ENCODE data around the gene CADPS2.

Gene CADPS2

GRCh38 chr7:122457325-122457724 is 428.9 kb downstream of the CADPS2 start:
- DNase-seq (ENCODE audit: low read depth in 2 of 2), result no peak

GRCh38 chr7:122454776-122455507 is 431.3 kb downstream of the CADPS2 start:
- DNase-seq (ENCODE audit: low read depth in 2 of 2), result no peak

DNA sequence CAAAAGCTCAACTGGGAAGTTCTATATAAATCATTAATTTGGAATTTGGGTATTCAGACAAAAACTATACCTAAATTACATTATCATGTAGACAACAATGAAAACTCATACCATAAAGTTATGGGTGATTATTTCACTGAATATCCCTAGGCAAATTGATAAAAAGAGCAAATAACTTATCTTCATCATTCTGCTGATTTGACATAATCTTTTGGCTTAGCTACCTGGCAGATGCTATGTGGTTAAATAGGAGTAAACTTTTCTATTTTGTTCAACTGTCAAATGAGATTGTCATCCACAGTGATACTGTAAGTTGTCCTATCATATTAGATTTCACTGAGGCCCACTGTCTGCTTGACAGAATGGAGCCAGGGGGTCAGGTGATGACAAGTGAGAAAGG is 432.8 kb downstream of the CADPS2 start:
- DNase-seq (ENCODE audit: low read depth in 2 of 2), result no peak

- no peak for DNase-seq (ENCODE audit: low read depth in 2 of 2)
Measured at GRCh38 chr7:122448893-122449589, 437.2 kb downstream of the CADPS2 start.

- no peak for DNase-seq (ENCODE audit: low read depth in 2 of 2)
Measured at GRCh38 chr7:122442929-122443328, 443.3 kb downstream of the CADPS2 start.

GRCh38 chr7:122438492-122438891 is 447.8 kb downstream of the CADPS2 start:
- no peak for DNase-seq (ENCODE audit: low read depth in 2 of 2)

GRCh38 chr7:122438006-122438405 is 448.3 kb downstream of the CADPS2 start:
- DNase-seq (ENCODE audit: low read depth in 2 of 2), result no peak

DNA sequence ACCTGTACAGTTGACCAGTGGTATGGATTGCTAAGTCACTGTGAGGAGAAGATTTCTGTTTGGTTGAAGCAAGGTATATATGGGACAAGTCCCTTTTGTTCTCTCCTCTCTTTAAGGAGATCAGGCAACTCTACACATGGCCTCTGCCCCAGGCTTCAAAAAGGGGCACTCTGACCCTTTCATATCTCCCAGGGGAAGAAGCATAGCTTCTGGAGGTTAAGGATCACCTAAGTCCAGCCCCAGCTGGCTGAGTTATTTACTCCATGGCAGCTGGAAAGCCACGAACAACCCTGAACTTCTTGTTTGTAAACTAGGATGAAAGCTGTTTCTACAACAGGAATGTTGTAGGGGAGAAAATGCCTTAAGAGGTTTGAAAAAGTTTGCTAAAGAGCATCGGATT is 452.5 kb downstream of the CADPS2 start:
- DNase-seq (ENCODE audit: low read depth in 2 of 2), result no peak

DNA sequence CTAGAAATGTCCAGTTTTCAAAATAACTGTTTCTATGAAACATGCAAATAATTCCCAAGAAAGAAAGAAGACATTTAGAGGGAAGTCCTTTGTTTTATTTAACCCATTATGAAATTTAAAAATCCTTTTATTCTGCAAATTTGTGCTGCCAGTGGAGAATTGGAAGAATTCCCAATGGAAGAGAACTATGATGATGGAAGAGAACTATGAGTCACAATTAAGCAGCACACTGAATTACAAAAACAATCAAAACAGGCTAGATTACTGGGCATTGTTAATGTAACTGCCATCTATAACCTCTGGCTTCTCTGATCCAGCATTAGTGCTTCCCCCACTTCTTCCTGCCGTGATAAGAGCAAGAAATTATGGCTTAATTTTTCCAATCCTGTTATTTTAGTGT is 455.6 kb downstream of the CADPS2 start:
- DNase-seq (ENCODE audit: low read depth in 2 of 2), result no peak

- DNase-seq (ENCODE audit: low read depth in 2 of 2), result no peak
Measured at GRCh38 chr7:122429926-122430325, 456.3 kb downstream of the CADPS2 start.

DNA sequence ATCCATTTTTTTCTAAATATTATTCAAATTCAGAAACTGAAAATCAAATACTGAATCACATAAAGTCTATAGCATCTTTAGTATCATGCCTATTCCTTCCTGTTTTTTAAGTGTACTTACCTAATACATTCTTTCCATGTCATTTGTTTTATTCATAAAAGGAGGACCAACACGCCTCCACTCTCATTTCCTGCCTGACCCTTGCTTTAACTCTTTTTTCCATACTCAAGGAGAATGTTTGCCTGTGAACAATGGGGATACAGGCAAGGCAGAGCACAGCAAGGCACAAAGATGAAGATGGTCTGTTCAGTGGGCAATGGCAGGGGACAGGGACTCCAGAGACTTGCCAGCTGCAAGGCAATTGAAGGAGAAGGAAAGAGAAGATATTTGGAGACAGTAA is 460.5 kb downstream of the CADPS2 start:
- DNase-seq (ENCODE audit: low read depth in 2 of 2), result no peak

DNA sequence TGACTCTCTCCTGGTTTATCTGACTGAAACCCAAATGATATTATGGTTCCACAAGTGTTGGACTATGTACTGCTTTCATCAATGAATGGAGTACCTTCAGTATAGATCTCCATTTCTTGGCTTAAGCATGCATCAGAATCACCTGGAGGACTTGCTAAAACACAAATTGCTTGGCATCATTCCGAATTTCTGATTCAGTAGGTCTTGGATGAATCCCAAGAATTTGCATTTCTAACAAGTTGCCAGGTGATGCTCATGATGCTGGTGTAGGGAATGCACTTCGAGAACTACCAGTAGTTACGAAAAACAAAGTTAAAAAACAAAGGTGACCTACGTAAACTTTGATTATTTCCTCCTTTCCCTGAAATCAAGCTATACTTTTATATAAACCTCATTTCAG is 462.7 kb downstream of the CADPS2 start:
- no peak for DNase-seq (ENCODE audit: low read depth in 2 of 2)

GRCh38 chr7:122416336-122416735 is 469.9 kb downstream of the CADPS2 start:
- DNase-seq (ENCODE audit: low read depth in 2 of 2), result no peak

DNA sequence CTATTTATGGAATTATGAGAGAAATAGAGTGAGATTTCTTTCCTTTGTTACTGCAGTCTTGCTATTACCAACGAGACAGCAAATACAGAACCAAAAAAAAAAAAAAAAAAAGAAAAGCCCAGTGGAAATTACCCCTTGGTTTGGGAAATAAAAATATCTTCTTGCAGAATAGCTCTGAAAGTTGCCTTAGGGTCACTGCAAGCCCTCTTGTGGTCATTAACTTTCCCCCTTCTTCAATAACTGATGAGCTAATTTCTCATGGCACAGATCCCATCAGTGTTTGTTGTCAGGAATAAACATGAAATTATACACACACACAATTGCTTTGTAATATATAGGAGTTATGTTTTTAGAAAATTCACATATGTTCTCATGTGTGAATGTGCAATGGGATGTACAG is 470.8 kb downstream of the CADPS2 start:
- no peak for DNase-seq (ENCODE audit: low read depth in 2 of 2)

DNA sequence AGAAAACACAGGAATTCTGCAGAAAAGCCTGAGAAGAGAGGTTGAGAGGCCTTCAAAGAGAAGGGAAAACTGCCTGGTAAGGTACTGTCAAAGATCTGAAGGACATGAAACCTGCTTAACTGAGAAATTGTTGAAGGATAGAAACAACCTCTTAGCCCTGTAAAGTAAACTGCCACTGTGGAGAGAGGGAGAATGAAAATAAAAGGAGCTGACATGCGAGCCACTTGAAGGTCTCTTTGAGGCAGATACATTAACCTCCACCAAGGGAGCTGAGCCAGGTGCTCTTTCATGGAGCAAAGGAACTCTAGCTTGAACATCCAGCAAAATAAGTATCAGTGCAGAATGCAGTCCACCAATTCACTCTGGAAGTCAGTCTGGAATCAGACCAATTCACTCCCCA is 472.9 kb downstream of the CADPS2 start:
- no peak for DNase-seq (ENCODE audit: low read depth in 2 of 2)

DNA sequence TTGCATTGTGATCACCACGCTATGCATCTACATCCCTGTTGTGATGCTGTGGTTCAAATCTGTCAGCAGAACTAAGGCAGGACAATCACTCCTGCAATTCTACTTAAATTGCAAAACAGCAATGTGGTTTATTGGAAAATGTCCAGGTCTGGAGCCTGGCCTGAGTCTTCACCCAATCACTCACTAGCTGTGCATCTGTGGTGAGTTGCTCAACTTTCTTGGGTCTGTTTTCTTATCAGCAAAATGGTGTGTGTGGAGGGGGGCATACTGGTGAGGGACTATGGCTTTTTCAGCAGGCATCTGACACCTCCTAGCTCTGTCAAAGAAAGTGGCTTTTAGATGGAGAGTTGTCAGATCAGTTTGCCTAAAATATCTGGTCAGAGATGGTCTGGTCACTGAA is 473.4 kb downstream of the CADPS2 start:
- DNase-seq (ENCODE audit: low read depth in 2 of 2), result no peak

DNA sequence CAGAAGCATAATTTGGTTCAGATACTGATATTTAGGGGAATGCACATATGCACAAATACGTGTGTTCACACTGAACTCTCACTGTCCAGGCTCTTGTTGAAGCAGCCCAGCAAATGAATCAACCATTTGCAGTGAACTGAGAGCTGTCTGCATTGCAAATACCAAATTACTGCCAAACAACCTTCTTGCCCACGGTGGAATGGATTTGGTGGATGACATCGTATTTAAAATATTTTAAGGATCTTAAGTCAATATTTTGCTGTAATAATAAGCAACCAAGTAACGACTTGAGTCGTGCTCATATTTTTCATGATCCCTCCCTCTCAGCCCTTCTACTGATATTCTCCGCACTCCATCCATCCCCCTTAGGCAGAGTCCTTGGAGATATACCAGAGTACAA is 473.8 kb downstream of the CADPS2 start:
- DNase-seq (ENCODE audit: low read depth in 2 of 2), result no peak

- DNase-seq (ENCODE audit: low read depth in 2 of 2), result no peak
Measured at GRCh38 chr7:122407195-122407594, 479.1 kb downstream of the CADPS2 start.

- DNase-seq (ENCODE audit: low read depth in 2 of 2), result no peak
Measured at GRCh38 chr7:122403113-122403512, 483.1 kb downstream of the CADPS2 start.

- DNase-seq (ENCODE audit: low read depth in 2 of 2), result no peak
Measured at GRCh38 chr7:122402235-122402634, 484.0 kb downstream of the CADPS2 start.

DNA sequence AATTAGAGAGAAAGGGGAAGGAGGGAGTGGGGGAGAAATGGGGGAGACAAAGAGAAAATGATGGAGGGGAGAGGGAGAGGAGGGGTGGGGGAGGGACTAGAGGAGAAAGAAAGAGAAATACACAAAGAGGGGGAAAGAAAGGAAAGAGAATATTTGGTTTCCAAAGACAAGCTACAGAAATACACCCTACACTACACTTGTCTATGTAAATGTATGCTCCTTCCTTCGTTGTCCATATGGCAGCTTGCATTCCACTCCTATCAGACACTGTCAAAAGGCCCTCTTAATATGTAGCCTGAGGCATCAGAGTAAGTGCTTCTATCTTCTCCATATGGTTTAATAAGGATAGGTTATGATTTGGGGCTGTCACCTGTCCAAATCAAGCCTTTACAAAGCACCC is 488.9 kb downstream of the CADPS2 start:
- no peak for DNase-seq (ENCODE audit: low read depth in 2 of 2)

DNA sequence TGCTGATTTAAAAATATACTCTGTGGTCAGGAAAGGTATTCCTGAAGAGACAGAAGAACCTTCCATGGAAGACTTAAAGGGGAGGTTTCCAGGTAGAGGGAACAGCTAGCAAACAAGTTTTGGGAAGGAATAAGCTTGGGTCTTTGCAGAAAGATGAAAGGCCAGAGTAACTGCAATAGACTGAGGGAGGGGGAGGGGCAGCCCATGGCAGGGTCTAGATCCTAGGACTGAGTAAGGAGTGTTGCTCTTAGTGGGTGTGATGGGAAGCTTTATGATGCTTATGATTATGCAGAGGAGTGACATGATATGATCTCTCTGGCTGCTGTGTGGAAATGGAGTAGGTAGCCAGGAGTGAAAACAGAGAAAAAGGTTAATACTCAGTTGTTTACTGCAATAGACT is 491.7 kb downstream of the CADPS2 start:
- no peak for DNase-seq (ENCODE audit: low read depth in 2 of 2)

- DNase-seq (ENCODE audit: low read depth in 2 of 2), result no peak
Measured at GRCh38 chr7:122384528-122384927, 501.7 kb downstream of the CADPS2 start.

GRCh38 chr7:122383934-122384333 is 502.3 kb downstream of the CADPS2 start:
- no peak for DNase-seq (ENCODE audit: low read depth in 2 of 2)

All from stimulated activated CD4-positive, alpha-beta T cell treated with anti-CD3 and anti-CD28 coated beads, Interleukin-15, amount 100 ng/mL, for 48 hours (primary cell).